ENCODE measurements around the gene TMEM255B.

The TMEM255B gene

GRCh38 chr13:113812178-113813040, 53.4 kb downstream of the TMEM255B start:
- no peak for DNase-seq
- Mint-ChIP-seq H3K27me3 (peaks cover 4% of the 10 kb centered on the region), H3K9me3 (peaks cover 18% of the 10 kb centered on the region), H3K27ac (no peak overlapping the region), H3K36me3 (peaks cover 11% of the 10 kb centered on the region), H3K4me3 (no peak overlapping the region), H3K4me1 (peaks cover 20% of the 10 kb centered on the region)
- CTCF ChIA-PET, result no interaction called here

- Mint-ChIP-seq H3K27ac (no peak overlapping the region), H3K9me3 (peaks cover 13% of the 10 kb centered on the region), H3K36me3 (peaks cover 8% of the 10 kb centered on the region), H3K4me1 (peaks cover 24% of the 10 kb centered on the region), H3K27me3 (peaks cover 4% of the 10 kb centered on the region), H3K4me3 (no peak overlapping the region)
- CTCF ChIA-PET, result no interaction called here
- no peak for DNase-seq
Measured at GRCh38 chr13:113813070-113813748, 54.2 kb downstream of the TMEM255B start.

- peaks cover 8% of the 10 kb centered on the region for H3K36me3 Mint-ChIP-seq
- H3K27me3 Mint-ChIP-seq, result peaks cover 4% of the 10 kb centered on the region
- H3K9me3 Mint-ChIP-seq, result peaks cover 7% of the 10 kb centered on the region
- no peak for DNase-seq
- H3K4me3 Mint-ChIP-seq, result no peak overlapping the region
- H3K4me1 Mint-ChIP-seq, result peaks cover 24% of the 10 kb centered on the region
- CTCF ChIA-PET, result no interaction called here
- H3K27ac Mint-ChIP-seq, result no peak overlapping the region
Measured at GRCh38 chr13:113813749-113814434, 54.9 kb downstream of the TMEM255B start.

GRCh38 chr13:113814435-113814821, 55.4 kb downstream of the TMEM255B start:
- peaks cover 8% of the 10 kb centered on the region for H3K36me3 Mint-ChIP-seq
- H3K4me3 Mint-ChIP-seq, result no peak overlapping the region
- H3K27ac Mint-ChIP-seq, result no peak overlapping the region
- CTCF ChIA-PET, result no interaction called here
- peaks cover 7% of the 10 kb centered on the region for H3K9me3 Mint-ChIP-seq
- peaks cover 4% of the 10 kb centered on the region for H3K27me3 Mint-ChIP-seq
- DNase-seq, result no peak
- peaks cover 24% of the 10 kb centered on the region for H3K4me1 Mint-ChIP-seq

- Mint-ChIP-seq H3K36me3 (peaks cover 8% of the 10 kb centered on the region), H3K4me1 (peaks cover 24% of the 10 kb centered on the region)
- CTCF ChIA-PET, result no interaction called here
Measured at GRCh38 chr13:113815151-113816058, 56.4 kb downstream of the TMEM255B start.

GRCh38 chr13:113816254-113816929, 57.4 kb downstream of the TMEM255B start:
- CTCF ChIA-PET, result interaction anchor here (0.7 to 0.9 kb wide), 4 partner anchors 11 to 410 kb away, joined by 3 to 5 read pairs (median 3); no protein-coding TSS in a partner anchor
- H3K9me3 Mint-ChIP-seq, result no peaks in the 10 kb centered on the region

More at GRCh38 chr13:113815151-113816058, 56.4 kb downstream of the TMEM255B start:
- Mint-ChIP-seq H3K27ac (peak overlapping the region; percentile 60), H3K9me3 (peaks cover under 1% of the 10 kb centered on the region), H3K4me3 (peak overlapping the region; percentile 84), H3K27me3 (peaks cover 4% of the 10 kb centered on the region)
- peak; percentile 53 for DNase-seq

GRCh38 chr13:113816946-113817859, 58.2 kb downstream of the TMEM255B start:
- Mint-ChIP-seq H3K4me3 (peak overlapping the region; percentile 84), H3K27ac (peak overlapping the region; percentile 81), H3K27me3 (peaks cover 4% of the 10 kb centered on the region), H3K4me1 (peaks cover 24% of the 10 kb centered on the region), H3K9me3 (no peaks in the 10 kb centered on the region), H3K36me3 (peaks cover 11% of the 10 kb centered on the region)
- peak; percentile 94 for DNase-seq
- CTCF ChIA-PET, result interaction anchor here (0.7 to 0.9 kb wide), 4 partner anchors 12 to 409 kb away, joined by 3 to 5 read pairs (median 3); no protein-coding TSS in a partner anchor

More at GRCh38 chr13:113816254-113816929, 57.4 kb downstream of the TMEM255B start:
- H3K4me1 Mint-ChIP-seq, result peaks cover 24% of the 10 kb centered on the region
- peaks cover 11% of the 10 kb centered on the region for H3K36me3 Mint-ChIP-seq
- peak overlapping the region; percentile 84 for H3K4me3 Mint-ChIP-seq
- peaks cover 4% of the 10 kb centered on the region for H3K27me3 Mint-ChIP-seq
- peak overlapping the region; percentile 81 for H3K27ac Mint-ChIP-seq
- DNase-seq, result no peak

GRCh38 chr13:113817860-113818691, 59.0 kb downstream of the TMEM255B start:
- H3K4me1 Mint-ChIP-seq, result peaks cover 24% of the 10 kb centered on the region
- peaks cover 13% of the 10 kb centered on the region for H3K36me3 Mint-ChIP-seq
- no peak for DNase-seq
- peaks cover 4% of the 10 kb centered on the region for H3K27me3 Mint-ChIP-seq
- H3K9me3 Mint-ChIP-seq, result no peaks in the 10 kb centered on the region
- H3K27ac Mint-ChIP-seq, result no peak overlapping the region
- CTCF ChIA-PET, result interaction anchor here (1.3 kb wide), 1 partner anchor 408 kb away, joined by 4 read pairs; no protein-coding TSS in a partner anchor
- no peak overlapping the region for H3K4me3 Mint-ChIP-seq

GRCh38 chr13:113818700-113819295, 59.8 kb downstream of the TMEM255B start:
- H3K27ac Mint-ChIP-seq, result no peak overlapping the region
- peaks cover 24% of the 10 kb centered on the region for H3K4me1 Mint-ChIP-seq
- H3K4me3 Mint-ChIP-seq, result no peak overlapping the region
- no peak for DNase-seq
- no peaks in the 10 kb centered on the region for H3K9me3 Mint-ChIP-seq
- CTCF ChIA-PET, result interaction anchor here (1.3 kb wide), 1 partner anchor 407 kb away, joined by 4 read pairs; no protein-coding TSS in a partner anchor
- peaks cover 13% of the 10 kb centered on the region for H3K36me3 Mint-ChIP-seq
- H3K27me3 Mint-ChIP-seq, result peaks cover 4% of the 10 kb centered on the region

GRCh38 chr13:113819341-113819730, 60.3 kb downstream of the TMEM255B start:
- Mint-ChIP-seq H3K36me3 (peaks cover 15% of the 10 kb centered on the region), H3K4me3 (no peak overlapping the region), H3K27me3 (peaks cover 4% of the 10 kb centered on the region), H3K4me1 (peaks cover 24% of the 10 kb centered on the region), H3K27ac (no peak overlapping the region), H3K9me3 (no peaks in the 10 kb centered on the region)
- DNase-seq, result no peak
- CTCF ChIA-PET, result interaction anchor here (1.3 kb wide), 1 partner anchor 407 kb away, joined by 4 read pairs; no protein-coding TSS in a partner anchor

All from activated naive CD4-positive, alpha-beta T cell treated with anti-CD3 and anti-CD28 coated beads, Interleukin-2, amount 10 ng/mL, durations not matched to agents 7 days and 5 days (primary cell).